ENCODE measurements around the gene SMC2. TPM values are rescaled to one million over a fixed set of nuclear protein-coding genes. Genes with fewer than 3 reads are reported as not detected.
A peak's percentile ranks its signal among the peaks of the same experiment; 100 is the strongest.

SMC2 gene
- 57.2 and 60.8 TPM in 2 replicates for total RNA-seq

DNA sequence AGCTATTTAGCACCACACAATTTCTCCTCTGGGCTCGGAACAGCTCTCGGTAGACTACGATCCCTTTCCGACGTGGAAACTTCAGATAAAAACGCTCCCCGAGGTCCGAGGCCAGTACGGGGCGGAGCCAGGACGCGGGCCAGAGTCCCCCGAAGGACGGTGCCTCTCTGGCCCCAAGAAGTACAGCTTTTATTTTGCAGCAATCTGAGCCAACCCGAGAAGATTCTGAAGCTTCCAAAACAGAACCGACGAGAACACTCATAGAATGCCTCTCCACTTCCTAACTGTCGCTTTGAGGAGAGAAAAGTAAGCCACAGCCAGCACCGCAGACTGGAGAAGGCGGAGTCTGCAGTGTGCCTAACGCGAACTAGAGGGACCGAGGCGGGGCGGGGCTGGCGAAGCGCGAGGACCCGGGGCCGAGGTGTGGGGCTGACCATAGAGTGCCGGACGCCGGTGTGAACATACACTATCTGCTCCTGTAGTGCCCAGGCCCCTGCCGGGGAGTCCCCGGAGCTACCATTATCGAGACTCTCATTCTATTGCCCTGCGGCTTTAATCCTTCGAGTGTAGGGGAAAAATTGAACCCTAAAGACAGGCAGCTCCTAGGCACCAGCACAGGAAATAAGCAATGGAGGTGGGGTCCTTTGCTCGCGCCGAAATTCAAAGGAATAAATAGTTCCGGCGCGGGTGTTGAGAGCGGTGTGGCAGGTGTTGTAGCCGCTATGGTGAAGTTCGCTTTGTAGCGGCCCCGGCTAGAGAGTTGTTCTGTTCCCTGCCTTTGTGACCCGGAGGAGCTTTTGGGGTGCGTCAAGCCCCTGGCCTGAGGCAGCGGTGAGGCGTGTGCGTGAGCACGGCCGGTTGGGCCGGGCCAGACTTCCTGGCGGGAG lies at the start of gene SMC2:
Gene SMC2 (plus strand): TSS at position 663 of the 887 bp plus-strand sequence. CDS start 1,076 bp downstream, outside the sequence.
- Mint-ChIP-seq H3K27me3 (no peaks in the 10 kb centered on the region), H3K36me3 (ENCODE audit: low read depth) (peaks cover 8% of the 10 kb centered on the region), H3K9me3 (no peaks in the 10 kb centered on the region), H3K4me3 (peak within 1 kb of the TSS; percentile 98), H3K4me1 (peaks cover 34% of the 10 kb centered on the region), H3K27ac (peak within 1 kb of the TSS; percentile 100)
- intact Hi-C loops (cut with micrococcal nuclease) = loop anchor here (1.0 to 10.0 kb wide), 7 partner anchors 17 to 1601 kb away; partner anchors contain the start of genes FKTN, NIPSNAP3A, SLC44A1 and TMEM38B
- peak; percentile 98 for DNase-seq

DNA sequence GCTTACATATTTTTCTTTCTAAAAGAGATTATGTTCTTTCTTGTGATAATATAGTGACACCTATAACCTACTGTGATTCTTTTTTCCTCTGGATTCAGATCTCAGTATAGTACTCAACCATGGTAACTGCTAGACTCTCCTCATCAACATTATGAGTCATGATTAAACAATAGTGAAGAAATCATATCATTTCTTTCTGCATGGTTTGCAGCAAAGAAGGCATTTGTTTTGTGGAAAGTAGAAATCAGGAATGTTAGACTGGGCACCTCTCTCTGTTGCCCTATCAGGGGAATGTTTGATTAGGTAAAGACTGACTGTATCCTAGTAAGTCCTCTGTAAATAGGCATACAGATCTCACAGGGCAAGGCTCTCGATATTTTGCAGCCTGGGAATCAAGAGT lies 25.6 kb upstream of the SMC2 start:
- no peak for DNase-seq
- Mint-ChIP-seq H3K36me3 (ENCODE audit: low read depth) (no peaks in the 10 kb centered on the region), H3K4me1 (no peaks in the 10 kb centered on the region), H3K9me3 (no peaks in the 10 kb centered on the region), H3K4me3 (no peak overlapping the region), H3K27ac (no peak overlapping the region), H3K27me3 (no peaks in the 10 kb centered on the region)
- intact Hi-C loops (cut with micrococcal nuclease) = no loop called here

DNA sequence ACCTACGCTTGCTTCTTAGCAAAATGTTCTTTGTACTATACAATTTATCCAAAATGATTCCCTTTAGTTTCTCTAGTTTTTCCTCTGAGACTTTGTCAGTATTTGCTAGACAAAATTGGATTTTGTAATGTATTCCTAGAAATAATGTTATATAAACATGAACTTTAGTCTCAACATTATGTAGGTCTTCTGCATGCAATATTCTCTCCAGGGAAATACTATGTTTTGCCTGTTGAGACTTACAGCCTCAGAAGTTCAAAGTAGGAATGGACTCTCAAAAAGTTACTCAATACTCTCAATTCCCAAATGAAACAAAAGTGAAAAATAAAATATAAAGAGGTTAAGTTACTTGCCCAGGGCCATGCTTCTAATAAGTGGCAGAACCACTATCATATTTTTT lies 24.8 kb upstream of the SMC2 start:
- Mint-ChIP-seq H3K27ac (no peak overlapping the region), H3K4me3 (no peak overlapping the region), H3K27me3 (no peaks in the 10 kb centered on the region), H3K9me3 (no peaks in the 10 kb centered on the region), H3K4me1 (no peaks in the 10 kb centered on the region), H3K36me3 (ENCODE audit: low read depth) (no peaks in the 10 kb centered on the region)
- intact Hi-C loops (cut with micrococcal nuclease) = no loop called here
- DNase-seq = no peak

DNA sequence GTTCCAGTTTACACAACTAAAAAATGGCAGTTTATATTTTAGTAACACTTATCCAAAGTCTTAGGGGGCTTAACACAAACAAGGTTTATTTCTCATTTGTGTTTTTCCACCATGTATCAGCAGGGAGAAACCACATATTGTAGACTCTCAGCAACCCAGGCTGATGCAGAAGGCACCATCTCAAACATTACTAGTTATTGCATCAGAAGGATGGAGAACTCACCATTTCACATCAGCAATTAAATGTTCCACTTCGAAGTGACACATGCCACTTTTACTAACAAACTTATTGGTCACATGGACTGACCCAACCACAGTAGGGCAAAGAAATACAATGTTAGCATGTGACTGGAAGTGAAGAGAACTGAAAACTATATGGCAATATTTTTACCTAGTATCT lies 22.5 kb upstream of the SMC2 start:
- Mint-ChIP-seq H3K4me1 (no peaks in the 10 kb centered on the region), H3K36me3 (ENCODE audit: low read depth) (no peaks in the 10 kb centered on the region)
- intact Hi-C loops (cut with micrococcal nuclease) = no loop called here

DNA sequence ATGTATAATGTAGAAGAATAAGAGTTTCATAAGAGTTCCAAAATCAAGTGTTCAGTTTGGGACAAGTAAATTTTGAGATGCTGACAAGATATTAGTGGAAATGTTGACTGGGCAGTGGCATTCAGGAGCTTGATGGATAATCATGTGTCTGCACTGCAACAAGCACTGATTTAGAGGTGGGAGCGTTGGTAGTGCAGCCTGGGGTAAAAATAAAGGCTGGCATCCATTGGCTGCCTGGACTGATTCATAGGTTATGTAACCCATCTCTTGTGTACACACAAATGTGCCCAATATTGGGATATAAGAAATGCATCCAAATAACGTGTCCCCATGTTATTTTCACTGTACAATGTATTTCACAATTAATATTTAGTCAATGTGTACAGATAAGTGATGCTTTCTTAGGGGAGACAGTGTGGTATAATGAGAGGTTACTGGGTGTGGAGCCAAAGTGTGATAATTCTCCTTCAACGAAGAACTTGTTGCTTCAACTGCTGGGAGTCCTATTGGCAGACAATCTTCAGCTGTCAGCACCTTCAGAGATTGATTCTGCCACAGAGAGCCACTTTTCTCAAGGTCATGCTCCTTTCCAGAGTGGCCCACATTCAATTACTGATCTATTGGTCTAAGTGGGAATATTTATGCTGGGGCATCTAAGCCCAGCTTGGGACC lies 20.9 kb upstream of the SMC2 start:
- DNase-seq = no peak
- Mint-ChIP-seq H3K27me3 (peaks cover 9% of the 10 kb centered on the region), H3K36me3 (ENCODE audit: low read depth) (no peaks in the 10 kb centered on the region), H3K9me3 (no peaks in the 10 kb centered on the region), H3K27ac (no peak overlapping the region), H3K4me3 (no peak overlapping the region), H3K4me1 (no peaks in the 10 kb centered on the region)
- intact Hi-C loops (cut with micrococcal nuclease) = no loop called here

More for the DNA sequence above, 22.5 kb upstream of the SMC2 start:
- no peak overlapping the region for H3K4me3 Mint-ChIP-seq
- DNase-seq = no peak
- H3K9me3 Mint-ChIP-seq = no peaks in the 10 kb centered on the region
- peaks cover 7% of the 10 kb centered on the region for H3K27me3 Mint-ChIP-seq
- no peak overlapping the region for H3K27ac Mint-ChIP-seq

DNA sequence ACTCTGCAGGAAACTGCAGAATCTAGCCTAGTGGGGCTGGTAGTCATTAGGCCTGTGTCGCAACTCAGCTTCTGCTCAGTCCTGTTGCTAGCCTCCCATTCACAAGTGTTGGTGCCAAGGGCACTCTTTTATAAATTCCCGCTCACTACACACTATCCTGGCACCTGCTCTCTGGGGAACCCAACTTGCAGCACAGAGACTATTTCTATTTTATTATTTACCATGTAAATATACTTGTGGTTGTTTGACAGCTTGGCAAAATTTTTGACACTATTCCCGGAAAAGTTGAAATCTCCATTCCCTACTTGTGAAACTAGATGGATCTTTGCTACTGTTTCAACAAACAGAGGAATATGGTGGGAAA lies 20.4 kb upstream of the SMC2 start:
- no peak for DNase-seq
- intact Hi-C loops (cut with micrococcal nuclease) = no loop called here
- no peaks in the 10 kb centered on the region for H3K36me3 Mint-ChIP-seq (ENCODE audit: low read depth)
- no peak overlapping the region for H3K4me3 Mint-ChIP-seq
- peaks cover 10% of the 10 kb centered on the region for H3K27me3 Mint-ChIP-seq
- no peak overlapping the region for H3K27ac Mint-ChIP-seq
- H3K9me3 Mint-ChIP-seq = no peaks in the 10 kb centered on the region
- H3K4me1 Mint-ChIP-seq = no peaks in the 10 kb centered on the region

DNA sequence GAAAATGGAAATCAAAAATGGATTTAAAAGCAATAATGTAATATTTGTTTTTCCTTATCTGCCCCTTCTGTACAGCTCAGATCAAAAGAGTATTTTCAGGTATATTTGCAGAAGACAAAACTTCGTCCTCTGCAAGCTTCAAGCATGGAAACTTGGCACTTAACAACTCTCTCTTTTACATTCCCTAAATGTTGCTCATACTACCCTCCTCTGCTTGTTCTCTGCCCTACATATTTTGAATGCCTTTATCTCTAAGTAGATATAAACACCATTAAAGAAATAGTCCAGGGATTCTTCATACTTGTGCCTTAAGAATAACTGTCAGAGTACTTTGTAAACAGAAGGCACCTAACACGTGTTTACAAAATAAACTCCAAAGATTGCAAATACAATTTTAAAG lies 19.2 kb upstream of the SMC2 start:
- intact Hi-C loops (cut with micrococcal nuclease) = no loop called here
- no peaks in the 10 kb centered on the region for H3K36me3 Mint-ChIP-seq (ENCODE audit: low read depth)
- peaks cover 13% of the 10 kb centered on the region for H3K27me3 Mint-ChIP-seq
- DNase-seq = no peak
- no peak overlapping the region for H3K27ac Mint-ChIP-seq
- no peaks in the 10 kb centered on the region for H3K4me1 Mint-ChIP-seq
- H3K9me3 Mint-ChIP-seq = no peaks in the 10 kb centered on the region
- H3K4me3 Mint-ChIP-seq = no peak overlapping the region

DNA sequence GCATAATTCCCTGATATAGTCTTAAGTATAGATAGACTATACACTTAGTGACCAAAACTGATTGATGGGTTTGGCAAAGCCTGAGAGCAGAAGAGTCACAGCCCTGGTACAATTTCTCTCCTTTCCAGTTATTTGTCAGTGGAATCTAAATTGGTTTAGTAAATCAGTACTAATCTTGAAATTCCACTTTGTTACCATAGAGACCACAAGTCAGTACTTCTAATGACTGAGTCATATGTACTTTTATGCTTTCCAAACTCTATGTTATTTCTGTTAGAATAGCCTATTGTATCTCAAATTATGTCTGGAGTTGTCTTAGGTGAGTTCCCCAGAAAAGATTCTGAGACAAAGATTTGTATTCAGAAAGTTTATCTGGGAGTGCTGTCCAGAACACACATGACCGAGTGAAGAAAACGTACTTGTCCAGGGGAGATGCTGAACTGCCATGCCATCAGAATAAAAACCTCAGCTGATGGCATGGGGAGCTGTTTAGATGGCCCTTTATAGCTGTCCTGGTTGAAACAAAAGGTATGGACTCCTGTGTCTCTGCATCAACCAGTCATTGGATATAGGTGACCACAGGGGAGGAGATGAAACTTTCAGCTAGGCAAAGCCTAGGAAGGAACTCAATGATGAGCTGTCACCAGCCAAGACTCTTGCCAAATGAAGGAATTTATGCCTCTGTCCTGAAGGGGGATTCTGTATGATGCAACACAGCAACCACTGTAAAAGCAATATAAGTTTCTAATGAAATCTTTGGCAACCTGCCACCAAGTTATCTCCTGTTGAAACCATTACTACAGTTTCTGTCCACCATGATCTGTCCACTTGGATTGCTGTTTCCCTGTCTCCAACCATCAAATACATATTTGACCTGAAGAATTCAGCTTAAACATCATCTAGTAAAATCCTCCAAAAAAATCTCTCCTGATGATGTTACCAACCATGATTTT lies 18.0 kb upstream of the SMC2 start:
- Mint-ChIP-seq H3K27me3 (peaks cover 13% of the 10 kb centered on the region), H3K9me3 (no peaks in the 10 kb centered on the region), H3K27ac (no peak overlapping the region), H3K4me1 (no peaks in the 10 kb centered on the region), H3K4me3 (no peak overlapping the region), H3K36me3 (ENCODE audit: low read depth) (no peaks in the 10 kb centered on the region)
- intact Hi-C loops (cut with micrococcal nuclease) = no loop called here
- no peak for DNase-seq

DNA sequence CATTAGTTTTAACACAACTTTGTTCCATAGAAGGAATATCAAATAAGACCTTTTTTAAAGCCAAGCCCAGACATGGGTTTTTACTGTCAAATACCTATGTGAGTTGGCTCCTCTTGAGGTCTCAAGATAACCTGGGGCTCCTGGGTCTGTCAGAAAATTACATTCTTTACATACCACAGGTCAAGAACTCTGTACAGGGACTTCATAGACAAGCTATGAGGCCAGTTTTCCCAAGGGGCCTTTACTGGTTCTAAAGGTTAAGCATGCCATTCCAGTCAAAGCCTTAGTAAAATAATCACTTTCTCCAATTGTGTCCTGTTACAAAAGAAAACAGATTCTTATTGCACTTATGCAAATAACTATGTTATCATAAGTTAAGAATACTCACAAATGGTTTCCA lies 15.5 kb upstream of the SMC2 start:
- no peaks in the 10 kb centered on the region for H3K9me3 Mint-ChIP-seq
- no peak overlapping the region for H3K4me3 Mint-ChIP-seq
- no peaks in the 10 kb centered on the region for H3K36me3 Mint-ChIP-seq (ENCODE audit: low read depth)
- DNase-seq = no peak
- peaks cover 13% of the 10 kb centered on the region for H3K27me3 Mint-ChIP-seq
- no peaks in the 10 kb centered on the region for H3K4me1 Mint-ChIP-seq
- H3K27ac Mint-ChIP-seq = no peak overlapping the region
- intact Hi-C loops (cut with micrococcal nuclease) = no loop called here

DNA sequence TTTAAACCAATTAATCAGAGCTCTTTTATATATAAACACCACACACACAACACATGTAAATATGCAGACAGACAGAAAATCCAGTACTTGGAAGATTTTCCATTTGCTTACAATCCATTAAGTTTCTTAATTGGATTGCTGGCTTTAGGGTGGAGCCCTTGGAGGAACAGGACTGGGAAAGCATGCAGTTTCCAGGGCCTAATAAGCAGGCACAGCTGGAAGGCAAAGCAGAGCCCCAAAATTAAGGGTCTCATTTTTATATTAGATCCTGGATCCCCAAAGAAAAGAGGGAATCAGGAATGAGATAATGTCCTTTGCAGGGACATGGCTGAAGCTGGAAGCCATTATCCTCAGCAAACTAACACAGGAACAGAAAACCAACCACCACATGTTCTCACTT lies 13.1 kb upstream of the SMC2 start:
- Mint-ChIP-seq H3K4me3 (no peak overlapping the region), H3K36me3 (ENCODE audit: low read depth) (no peaks in the 10 kb centered on the region), H3K9me3 (no peaks in the 10 kb centered on the region), H3K27ac (no peak overlapping the region), H3K4me1 (no peaks in the 10 kb centered on the region), H3K27me3 (peaks cover 12% of the 10 kb centered on the region)
- intact Hi-C loops (cut with micrococcal nuclease) = no loop called here
- DNase-seq = no peak

DNA sequence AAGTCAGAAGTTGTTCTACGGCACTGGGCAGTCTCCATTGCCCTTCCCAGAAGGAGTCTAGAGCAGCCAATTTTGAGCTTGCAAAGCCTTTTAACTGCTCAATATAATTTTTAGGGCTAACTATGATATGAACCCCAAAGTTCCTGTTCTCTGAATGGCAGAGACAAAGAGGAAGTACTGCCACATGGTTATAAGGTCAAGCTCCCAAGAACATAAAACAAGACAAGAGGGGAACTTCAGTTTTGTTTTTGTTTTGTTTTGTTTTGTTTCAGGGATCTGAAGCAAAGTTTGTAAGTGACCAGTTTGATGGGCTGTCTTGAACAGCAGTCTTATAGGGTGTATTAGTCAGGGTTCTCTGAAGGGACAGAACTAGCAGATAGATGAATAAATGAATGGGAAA lies 11.9 kb upstream of the SMC2 start:
- Mint-ChIP-seq H3K27me3 (peaks cover 7% of the 10 kb centered on the region), H3K36me3 (ENCODE audit: low read depth) (no peaks in the 10 kb centered on the region), H3K9me3 (no peaks in the 10 kb centered on the region), H3K4me1 (no peaks in the 10 kb centered on the region), H3K4me3 (no peak overlapping the region), H3K27ac (no peak overlapping the region)
- DNase-seq = no peak
- intact Hi-C loops (cut with micrococcal nuclease) = no loop called here

DNA sequence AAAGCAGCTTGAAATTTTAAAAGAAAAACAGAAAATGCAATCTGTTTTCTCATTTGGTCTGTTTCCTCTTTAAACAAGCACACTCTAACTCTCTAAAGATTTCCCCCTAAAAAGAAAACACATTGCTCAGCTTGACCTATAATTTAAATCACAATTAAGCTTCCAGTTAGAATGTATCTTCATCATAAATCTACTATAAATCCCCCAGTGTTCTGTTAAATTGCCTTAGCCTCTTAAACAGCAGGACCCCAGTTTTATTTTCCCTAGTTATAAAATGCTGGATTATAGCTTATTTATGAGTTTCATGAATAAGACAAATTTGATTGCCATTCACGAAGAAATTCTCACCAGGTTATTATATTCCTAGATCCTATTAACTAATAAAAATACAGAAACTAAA lies 8.6 kb upstream of the SMC2 start:
- Mint-ChIP-seq H3K9me3 (peaks cover 6% of the 10 kb centered on the region), H3K4me3 (no peak overlapping the region), H3K4me1 (no peaks in the 10 kb centered on the region), H3K36me3 (ENCODE audit: low read depth) (no peaks in the 10 kb centered on the region), H3K27ac (no peak overlapping the region), H3K27me3 (peaks cover 4% of the 10 kb centered on the region)
- intact Hi-C loops (cut with micrococcal nuclease) = no loop called here
- DNase-seq = no peak

DNA sequence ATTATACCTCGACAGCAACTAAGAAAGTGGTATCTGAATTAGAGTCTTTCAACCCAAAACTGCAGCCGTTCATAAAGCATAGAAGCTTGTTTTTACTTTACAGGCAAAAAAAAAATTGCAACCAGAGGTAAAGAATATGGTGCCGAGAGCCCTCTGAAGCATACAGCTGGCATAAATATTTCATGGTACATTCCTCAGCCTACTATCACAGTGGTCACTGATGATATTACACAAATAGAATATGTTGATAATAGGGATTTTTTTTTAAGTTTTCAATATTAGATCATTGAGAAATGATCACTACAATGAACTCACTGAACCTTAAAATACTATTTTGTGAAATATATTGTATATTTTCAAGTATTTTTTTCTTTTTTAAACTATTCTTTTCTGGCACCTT lies 6.2 kb upstream of the SMC2 start:
- intact Hi-C loops (cut with micrococcal nuclease) = no loop called here
- H3K27me3 Mint-ChIP-seq = peaks cover 4% of the 10 kb centered on the region
- no peak overlapping the region for H3K27ac Mint-ChIP-seq
- no peak for DNase-seq
- peaks cover 6% of the 10 kb centered on the region for H3K9me3 Mint-ChIP-seq
- peaks cover 13% of the 10 kb centered on the region for H3K4me1 Mint-ChIP-seq
- no peaks in the 10 kb centered on the region for H3K36me3 Mint-ChIP-seq (ENCODE audit: low read depth)
- no peak overlapping the region for H3K4me3 Mint-ChIP-seq

DNA sequence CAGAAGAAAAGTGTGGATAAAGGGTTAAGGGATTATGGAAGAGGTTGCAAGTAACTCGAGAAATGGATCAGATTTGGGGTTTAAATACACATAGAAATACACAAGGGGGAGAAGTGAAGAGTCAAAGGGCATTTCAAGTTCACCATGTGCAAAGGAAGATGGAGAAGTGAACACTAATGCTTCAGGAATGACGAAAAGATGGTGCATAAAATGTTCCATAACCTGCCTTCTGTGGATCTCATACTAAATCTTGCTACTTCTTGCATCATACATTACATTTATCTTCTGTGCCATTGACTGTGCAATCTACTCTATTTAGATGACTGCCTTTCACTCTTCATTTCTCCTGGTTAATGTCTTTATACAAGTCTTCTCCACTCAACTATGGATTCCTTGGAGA lies 5.7 kb upstream of the SMC2 start:
- no peaks in the 10 kb centered on the region for H3K36me3 Mint-ChIP-seq (ENCODE audit: low read depth)
- peaks cover 16% of the 10 kb centered on the region for H3K4me1 Mint-ChIP-seq
- intact Hi-C loops (cut with micrococcal nuclease) = no loop called here
- H3K27me3 Mint-ChIP-seq = peaks cover 4% of the 10 kb centered on the region
- no peak overlapping the region for H3K27ac Mint-ChIP-seq
- no peak for DNase-seq
- H3K9me3 Mint-ChIP-seq = peaks cover 6% of the 10 kb centered on the region
- H3K4me3 Mint-ChIP-seq = no peak overlapping the region
